Fibroblast of lung (primary cell): ENCODE results near the gene A3GALT2. TPM values are rescaled to one million over a fixed set of nuclear protein-coding genes. Genes with fewer than 3 reads are reported as not detected.

Source experiments
- DNase-seq, 2 donors: peaks; one replicate each; pipeline versions ENCODE4 v3.0.0 to v3.0.0-alpha.2; 2010; ENCODE audit warnings: low read depth in 2 of 2
- H2AFZ ChIP-seq: 2 replicates; pipeline ENCODE4 v1.5.1; 2012; ENCODE audit warnings: low read length, control low read depth, inconsistent platforms
- H3K27ac ChIP-seq: 2 replicates; pipeline ENCODE4 v1.5.1; 2011; ENCODE audit warnings: low read length, control low read depth; ENCODE audit not compliant: insufficient read depth
- H3K27me3 ChIP-seq: 2 replicates; pipeline ENCODE4 v1.5.1; 2011; ENCODE audit warnings: mild to moderate bottlenecking, low read length; ENCODE audit not compliant: control insufficient read depth, insufficient read depth
- H3K36me3 ChIP-seq: 2 replicates; pipeline ENCODE4 v1.5.1; 2011; ENCODE audit warnings: low read length; ENCODE audit not compliant: control insufficient read depth, insufficient read depth
- H3K4me1 ChIP-seq: 2 replicates; pipeline ENCODE4 v1.5.1; 2011; ENCODE audit warnings: low read length; ENCODE audit not compliant: control insufficient read depth, insufficient read depth; ENCODE audit errors: extremely low read depth
- H3K4me2 ChIP-seq: 2 replicates; pipeline ENCODE4 v1.5.1; 2011; ENCODE audit warnings: low read length, control low read depth; ENCODE audit not compliant: insufficient read depth; ENCODE audit errors: extremely low read depth
- H3K4me3 ChIP-seq, 4 experiments: fragments of 200-600 bp in 1 of 4; sonication (generic) in 1 of 4; replicated peaks in 1 of 4; 2 replicates each; pipeline ENCODE4 v1.5.1; 2011 to 2016; ENCODE audit warnings: low read length in 4 of 4, low read depth in 3 of 4, mild to moderate bottlenecking in 3 of 4, control low read depth in 2 of 4, inconsistent platforms in 1 of 4, mixed read lengths in 1 of 4; ENCODE audit not compliant: insufficient read depth in 1 of 4; ENCODE audit errors: control extremely low read depth in 1 of 4
- H3K79me2 ChIP-seq: 2 replicates; pipeline ENCODE4 v1.5.1; 2012; ENCODE audit warnings: mild to moderate bottlenecking, low read length, inconsistent platforms; ENCODE audit not compliant: control insufficient read depth, insufficient read depth
- H3K9ac ChIP-seq: 2 replicates; pipeline ENCODE4 v1.5.1; 2011; ENCODE audit warnings: mild to moderate bottlenecking, low read length, control low read depth; ENCODE audit not compliant: insufficient read depth
- H3K9me3 ChIP-seq: 2 replicates; pipeline ENCODE4 v1.5.1; 2012; ENCODE audit warnings: low read depth, low read length; ENCODE audit not compliant: control insufficient read depth, insufficient read depth
- H4K20me1 ChIP-seq: 2 replicates; pipeline ENCODE4 v1.5.1; 2011; ENCODE audit warnings: low read length; ENCODE audit not compliant: control insufficient read depth, insufficient read depth; ENCODE audit errors: extremely low read depth
- EZH2 ChIP-seq: IDR thresholded peaks from 2 replicates; pipeline ENCODE4 v1.5.1; 2012; ENCODE audit warnings: low read length, control low read depth, mild to moderate bottlenecking; ENCODE audit errors: missing control alignments
- polyA plus RNA-seq, 2 donors: library from polyadenylated mRNA; depleted of rRNA in 1 of 2; stranded (reverse) in 1 of 2; unstranded in 1 of 2; fragments of >200 nt; gene quantifications; 2 replicates each; pipeline ENCODE4 v1.2.1, GENCODE V29; 2011 to 2012; ENCODE audit warnings: missing spikeins in 1 of 2
- total RNA-seq: library from RNA; depleted of rRNA; stranded (reverse); fragments of >200 nt; gene quantifications from 2 replicates; pipeline ENCODE4 v1.2.1, GENCODE V29; 2014
- TF ChIP-seq, protein P1 (sequence below), 2 donors: IDR thresholded peaks in 1 of 2; conservative IDR thresholded peaks in 1 of 2; 1 replicate in 1 of 2; 2 replicates in 1 of 2; pipeline ENCODE4 v1.5.1; 2011 to 2012; ENCODE audit warnings: low read length in 2 of 2, control low read depth in 1 of 2, inconsistent platforms in 1 of 2, low read depth in 1 of 2, mild to moderate bottlenecking in 1 of 2

A3GALT2 gene
- total and polyA plus RNA-seq, 2 donors (not counting 1 experiment from before 2014, with no cell fraction given), result not detected

DNA sequence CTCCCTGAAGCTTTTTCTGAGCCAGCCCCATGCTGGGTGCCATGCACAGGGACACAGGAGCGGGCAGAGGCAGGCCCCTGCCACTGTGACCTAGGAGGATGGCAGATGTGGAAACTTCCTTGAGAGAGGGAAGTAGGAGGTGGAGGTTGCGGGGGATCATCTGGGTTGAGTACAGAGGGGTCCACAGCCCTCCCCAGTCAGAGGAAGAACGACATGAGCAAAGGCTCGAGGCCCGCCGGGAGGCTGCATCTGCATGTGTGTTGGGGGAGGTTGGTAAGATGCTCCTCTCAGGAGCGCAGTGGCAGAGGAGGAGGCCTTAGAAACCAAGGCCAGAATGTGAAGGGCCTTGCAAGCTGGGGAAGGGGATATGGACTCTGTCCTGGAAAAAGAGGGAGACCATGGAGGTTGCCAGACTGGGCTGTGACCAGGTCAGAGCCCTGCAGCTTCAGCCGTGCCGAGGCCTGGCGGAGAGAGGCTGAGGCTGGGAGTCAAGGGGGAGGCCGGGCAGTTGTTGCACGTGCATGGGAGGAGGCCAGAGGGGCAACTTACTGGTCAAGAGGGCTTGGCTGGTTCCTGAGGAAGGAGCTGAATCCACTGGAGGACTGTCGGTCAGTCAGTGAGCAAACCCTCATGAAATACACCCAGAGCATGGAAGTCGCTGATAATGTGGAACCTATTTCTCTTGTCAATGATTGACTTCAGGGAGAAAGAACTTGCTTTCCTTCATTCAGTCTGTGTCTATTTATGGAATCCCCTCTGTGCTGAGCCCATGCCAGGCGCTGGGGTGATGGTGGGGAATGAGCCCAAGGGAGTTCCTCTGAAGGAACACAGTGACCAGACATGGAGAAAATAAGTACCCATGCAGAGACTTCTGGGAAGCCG is 31.7 kb downstream of the A3GALT2 start:
- Histone ChIP-seq H3K4me2 (no peak overlapping the region), H3K9ac (no peak overlapping the region), H3K27me3 (no peaks in the 10 kb centered on the region), H3K4me1 (no peaks in the 10 kb centered on the region), H3K79me2 (no peaks in the 10 kb centered on the region), H3K27ac (no peak overlapping the region), H3K4me3 (no peak overlapping the region), H3K36me3 (no peaks in the 10 kb centered on the region), H4K20me1 (no peaks in the 10 kb centered on the region), H2AFZ (no peak overlapping the region), H3K9me3 (no peaks in the 10 kb centered on the region)
- TF ChIP-seq, protein P1, sequence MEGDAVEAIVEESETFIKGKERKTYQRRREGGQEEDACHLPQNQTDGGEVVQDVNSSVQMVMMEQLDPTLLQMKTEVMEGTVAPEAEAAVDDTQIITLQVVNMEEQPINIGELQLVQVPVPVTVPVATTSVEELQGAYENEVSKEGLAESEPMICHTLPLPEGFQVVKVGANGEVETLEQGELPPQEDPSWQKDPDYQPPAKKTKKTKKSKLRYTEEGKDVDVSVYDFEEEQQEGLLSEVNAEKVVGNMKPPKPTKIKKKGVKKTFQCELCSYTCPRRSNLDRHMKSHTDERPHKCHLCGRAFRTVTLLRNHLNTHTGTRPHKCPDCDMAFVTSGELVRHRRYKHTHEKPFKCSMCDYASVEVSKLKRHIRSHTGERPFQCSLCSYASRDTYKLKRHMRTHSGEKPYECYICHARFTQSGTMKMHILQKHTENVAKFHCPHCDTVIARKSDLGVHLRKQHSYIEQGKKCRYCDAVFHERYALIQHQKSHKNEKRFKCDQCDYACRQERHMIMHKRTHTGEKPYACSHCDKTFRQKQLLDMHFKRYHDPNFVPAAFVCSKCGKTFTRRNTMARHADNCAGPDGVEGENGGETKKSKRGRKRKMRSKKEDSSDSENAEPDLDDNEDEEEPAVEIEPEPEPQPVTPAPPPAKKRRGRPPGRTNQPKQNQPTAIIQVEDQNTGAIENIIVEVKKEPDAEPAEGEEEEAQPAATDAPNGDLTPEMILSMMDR (conservative IDR thresholded peaks at IDR 0.05 in 1 of 2, IDR thresholded peaks at IDR 0.05 in 1 of 2; ENCODE audit: low read depth in 1 of 2, low read length in 2 of 2), result no peak
- TF ChIP-seq EZH2, result no peak
- no peak for DNase-seq

DNA sequence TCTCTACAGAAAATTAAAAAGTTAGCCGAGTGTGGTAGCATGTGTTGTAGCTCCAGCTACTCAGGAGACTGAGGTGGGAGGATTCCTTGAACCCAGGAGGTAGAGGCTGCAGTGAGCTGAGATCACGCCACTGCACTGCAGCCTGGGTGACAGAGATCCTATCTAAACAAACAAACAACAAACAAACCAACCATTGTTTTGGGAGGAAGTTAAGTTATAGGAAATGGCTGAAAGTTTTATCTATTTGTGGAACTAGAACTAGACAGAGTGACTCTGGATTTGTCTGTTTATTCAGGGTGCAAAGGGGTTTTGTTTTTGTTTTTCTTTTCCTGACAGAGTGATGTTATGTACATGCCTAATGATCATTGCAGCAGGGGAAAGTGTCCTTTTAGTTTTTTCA is 33.6 kb downstream of the A3GALT2 start:
- Histone ChIP-seq H3K4me1 (no peaks in the 10 kb centered on the region), H3K4me2 (no peak overlapping the region), H4K20me1 (no peaks in the 10 kb centered on the region), H3K27me3 (no peaks in the 10 kb centered on the region), H3K79me2 (no peaks in the 10 kb centered on the region), H3K9ac (no peak overlapping the region), H3K36me3 (no peaks in the 10 kb centered on the region), H3K9me3 (no peaks in the 10 kb centered on the region), H2AFZ (no peak overlapping the region), H3K27ac (no peak overlapping the region), H3K4me3 (no peak overlapping the region)
- no peak for DNase-seq
- TF ChIP-seq EZH2, result no peak
- TF ChIP-seq, protein P1 (conservative IDR thresholded peaks at IDR 0.05 in 1 of 2, IDR thresholded peaks at IDR 0.05 in 1 of 2; ENCODE audit: low read depth in 1 of 2, low read length in 2 of 2), result no peak

DNA sequence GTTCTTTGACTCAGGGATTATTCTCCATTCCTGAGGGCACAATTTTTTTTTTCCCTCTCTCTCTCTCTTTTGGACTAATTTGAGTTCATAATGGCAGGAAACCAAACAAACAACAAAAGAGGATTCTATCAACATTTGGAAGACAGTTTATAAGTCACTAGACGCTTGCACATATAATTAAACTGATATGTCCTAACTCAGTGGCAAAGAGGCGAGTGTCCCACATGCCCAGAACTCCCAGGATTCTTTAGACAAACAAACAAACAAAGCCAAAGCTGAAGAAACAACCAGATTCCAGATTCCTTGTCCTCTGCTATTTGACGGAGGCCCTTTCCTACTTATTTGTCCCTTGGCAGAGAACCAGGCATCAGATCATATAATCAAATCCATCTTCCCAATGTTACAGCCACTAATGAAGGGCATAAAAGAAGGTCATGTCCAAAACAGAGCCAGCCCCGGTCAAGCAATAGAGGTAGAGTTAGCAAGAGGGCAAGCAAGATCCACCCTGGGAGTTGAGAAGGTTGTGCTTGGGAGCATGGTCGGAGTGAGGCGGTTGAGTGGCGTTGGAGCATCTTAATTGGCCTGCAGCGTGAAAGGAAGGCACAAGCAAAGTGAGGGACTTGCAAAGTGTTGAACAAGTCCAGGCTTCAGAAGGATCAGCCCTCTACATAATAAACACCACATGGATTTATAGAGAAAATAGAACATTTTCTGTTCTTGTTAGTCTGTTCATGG is 34.3 kb downstream of the A3GALT2 start:
- Histone ChIP-seq H3K9me3 (no peaks in the 10 kb centered on the region), H3K36me3 (peaks cover 2% of the 10 kb centered on the region), H3K9ac (no peak overlapping the region), H4K20me1 (no peaks in the 10 kb centered on the region), H3K27ac (no peak overlapping the region), H3K4me3 (no peak overlapping the region), H3K4me2 (no peak overlapping the region), H2AFZ (no peak overlapping the region), H3K79me2 (no peaks in the 10 kb centered on the region), H3K4me1 (no peaks in the 10 kb centered on the region), H3K27me3 (no peaks in the 10 kb centered on the region)
- TF ChIP-seq EZH2, result no peak
- TF ChIP-seq, protein P1 (conservative IDR thresholded peaks at IDR 0.05 in 1 of 2, IDR thresholded peaks at IDR 0.05 in 1 of 2; ENCODE audit: low read depth in 1 of 2, low read length in 2 of 2), result no peak
- DNase-seq, result no peak
